Mesenchymal stem cell (in vitro differentiated cells and primary cell): ENCODE measurements around the gene HCK.

Experiments used
- DNase-seq: peaks from one replicate; pipeline ENCODE4 v3.0.0-alpha.2; 2013
- H2AFZ ChIP-seq: one replicate; pipeline ENCODE4 v1.6.1; 2013; ENCODE audit warnings: low read depth, mild to moderate bottlenecking, control low read depth, inconsistent platforms, low read length, moderate library complexity
- H2AK5ac ChIP-seq: 2 replicates; pipeline ENCODE4 v1.6.1; 2013; ENCODE audit warnings: low read length, moderate library complexity, mild to moderate bottlenecking, inconsistent platforms; ENCODE audit not compliant: severe bottlenecking
- H2BK120ac ChIP-seq: one replicate; pipeline ENCODE4 v1.6.1; 2013; ENCODE audit warnings: low read depth, mild to moderate bottlenecking, inconsistent platforms, low read length, moderate library complexity
- H2BK12ac ChIP-seq, 2 experiments: one replicate each; pipeline ENCODE4 v1.6.1; 2013; ENCODE audit warnings: inconsistent platforms in 2 of 2, low read length in 2 of 2, mild to moderate bottlenecking in 2 of 2, moderate library complexity in 2 of 2, control low read depth in 1 of 2
- H2BK15ac ChIP-seq: one replicate; pipeline ENCODE4 v1.6.1; 2013; ENCODE audit warnings: mild to moderate bottlenecking, low read depth, inconsistent platforms; ENCODE audit not compliant: poor library complexity, severe bottlenecking
- H2BK5ac ChIP-seq: 2 replicates; pipeline ENCODE4 v1.6.1; 2013; ENCODE audit warnings: low read depth, mild to moderate bottlenecking, low read length, control low read depth, inconsistent platforms; ENCODE audit not compliant: poor library complexity, severe bottlenecking
- H3K14ac ChIP-seq, 2 experiments: one replicate each; pipeline ENCODE4 v1.6.1; 2013; ENCODE audit warnings: inconsistent platforms in 2 of 2, low read length in 2 of 2, control low read depth in 1 of 2, mild to moderate bottlenecking in 1 of 2, moderate library complexity in 1 of 2
- H3K18ac ChIP-seq, 2 experiments: one replicate each; pipeline ENCODE4 v1.6.1; 2013; ENCODE audit warnings: inconsistent platforms in 2 of 2, low read length in 2 of 2, control low read depth in 1 of 2, low read depth in 1 of 2, mild to moderate bottlenecking in 1 of 2
- H3K23ac ChIP-seq, 2 experiments: one replicate each; pipeline ENCODE4 v1.6.1; 2013; ENCODE audit warnings: inconsistent platforms in 2 of 2, low read length in 2 of 2, mild to moderate bottlenecking in 2 of 2, moderate library complexity in 2 of 2, control low read depth in 1 of 2
- H3K27ac ChIP-seq: 2 replicates; pipeline ENCODE4 v1.5.1; 2013; ENCODE audit warnings: mild to moderate bottlenecking, moderate library complexity, low read length, control low read depth, inconsistent platforms; ENCODE audit not compliant: poor library complexity, severe bottlenecking
- H3K27me3 ChIP-seq, 2 experiments: 2 replicates each; pipeline versions ENCODE4 v1.6.1 to v1.7.0; 2013; ENCODE audit warnings: low read length in 2 of 2, mild to moderate bottlenecking in 2 of 2, moderate library complexity in 2 of 2, control low read depth in 1 of 2, inconsistent platforms in 1 of 2; ENCODE audit not compliant: control insufficient read depth in 1 of 2, insufficient read depth in 1 of 2
- H3K36me3 ChIP-seq, 2 experiments: 2 replicates each; pipeline versions ENCODE4 v1.6.1 to v1.7.0; 2013; ENCODE audit warnings: low read length in 2 of 2, control low read depth in 1 of 2, inconsistent platforms in 1 of 2, low read depth in 1 of 2, mild to moderate bottlenecking in 1 of 2; ENCODE audit not compliant: insufficient read depth in 2 of 2, control insufficient read depth in 1 of 2
- H3K4ac ChIP-seq, 2 experiments: one replicate each; pipeline ENCODE4 v1.6.1; 2013; ENCODE audit warnings: inconsistent platforms in 2 of 2, low read length in 2 of 2, mild to moderate bottlenecking in 2 of 2, moderate library complexity in 2 of 2, control low read depth in 1 of 2, low read depth in 1 of 2
- H3K4me1 ChIP-seq: 2 replicates; pipeline ENCODE4 v1.6.1; 2013; ENCODE audit warnings: low read depth, low read length, control low read depth; ENCODE audit not compliant: control insufficient read depth, insufficient read depth
- H3K4me2 ChIP-seq: 2 replicates; pipeline ENCODE4 v1.6.1; 2013; ENCODE audit warnings: low read length, mild to moderate bottlenecking, inconsistent platforms; ENCODE audit not compliant: poor library complexity, severe bottlenecking
- H3K4me3 ChIP-seq, 2 experiments: 2 replicates each; pipeline versions ENCODE4 v1.5.1 to v1.7.0; 2013; ENCODE audit warnings: low read length in 2 of 2, mild to moderate bottlenecking in 2 of 2, control low read depth in 1 of 2, low read depth in 1 of 2; ENCODE audit not compliant: insufficient read depth in 1 of 2
- H3K79me1 ChIP-seq: replicated peaks from 2 replicates; pipeline ENCODE4 v1.6.1; 2013; ENCODE audit warnings: mild to moderate bottlenecking, control low read depth, low read length, inconsistent platforms; ENCODE audit not compliant: poor library complexity, severe bottlenecking
- H3K9ac ChIP-seq: 2 replicates; pipeline ENCODE4 v1.7.0; 2013; ENCODE audit warnings: mild to moderate bottlenecking, low read length, moderate library complexity
- H3K9me3 ChIP-seq: 2 replicates; pipeline ENCODE4 v1.7.0; 2013; ENCODE audit warnings: mild to moderate bottlenecking, low read length; ENCODE audit not compliant: control insufficient read depth
- H4K8ac ChIP-seq: one replicate; pipeline ENCODE4 v1.6.1; 2013; ENCODE audit warnings: inconsistent platforms, mild to moderate bottlenecking, low read length, moderate library complexity
- H4K91ac ChIP-seq: one replicate; pipeline ENCODE4 v1.6.1; 2013; ENCODE audit warnings: mild to moderate bottlenecking, low read length, inconsistent platforms
- WGBS: methylation state at CpG from one replicate; pipeline ENCODE4 v1.1.7; 2013; ENCODE audit warnings: mixed read lengths; 5-methylcytosine and 5-hydroxymethylcytosine counted together

The HCK gene

GRCh38 chr20:32088759-32089158 is 36.7 kb downstream of the HCK start:
- Histone ChIP-seq H2BK5ac (no peak overlapping the region), H3K36me3 (no peaks in the 10 kb centered on the region), H2AFZ (no peak overlapping the region), H3K9me3 (no peaks in the 10 kb centered on the region), H2BK120ac (no peak overlapping the region), H3K9ac (no peak overlapping the region), H3K27me3 (peaks cover 53 to 63% of the 10 kb centered on the region in 2 experiments), H2BK15ac (no peak overlapping the region), H2AK5ac (no peak overlapping the region), H3K4ac (no peak overlapping the region), H4K91ac (no peak overlapping the region), H3K14ac (no peak overlapping the region), H3K79me1 (no peaks in the 10 kb centered on the region), H2BK12ac (no peak overlapping the region), H3K4me1 (no peaks in the 10 kb centered on the region), H3K27ac (no peak overlapping the region), H3K4me3 (no peak overlapping the region), H3K4me2 (no peak overlapping the region), H3K23ac (no peak overlapping the region), H4K8ac (no peak overlapping the region), H3K18ac (no peak overlapping the region)
- WGBS = 71% methylated on average over 3 of the region's 3 CpGs
- DNase-seq = no peak

DNA sequence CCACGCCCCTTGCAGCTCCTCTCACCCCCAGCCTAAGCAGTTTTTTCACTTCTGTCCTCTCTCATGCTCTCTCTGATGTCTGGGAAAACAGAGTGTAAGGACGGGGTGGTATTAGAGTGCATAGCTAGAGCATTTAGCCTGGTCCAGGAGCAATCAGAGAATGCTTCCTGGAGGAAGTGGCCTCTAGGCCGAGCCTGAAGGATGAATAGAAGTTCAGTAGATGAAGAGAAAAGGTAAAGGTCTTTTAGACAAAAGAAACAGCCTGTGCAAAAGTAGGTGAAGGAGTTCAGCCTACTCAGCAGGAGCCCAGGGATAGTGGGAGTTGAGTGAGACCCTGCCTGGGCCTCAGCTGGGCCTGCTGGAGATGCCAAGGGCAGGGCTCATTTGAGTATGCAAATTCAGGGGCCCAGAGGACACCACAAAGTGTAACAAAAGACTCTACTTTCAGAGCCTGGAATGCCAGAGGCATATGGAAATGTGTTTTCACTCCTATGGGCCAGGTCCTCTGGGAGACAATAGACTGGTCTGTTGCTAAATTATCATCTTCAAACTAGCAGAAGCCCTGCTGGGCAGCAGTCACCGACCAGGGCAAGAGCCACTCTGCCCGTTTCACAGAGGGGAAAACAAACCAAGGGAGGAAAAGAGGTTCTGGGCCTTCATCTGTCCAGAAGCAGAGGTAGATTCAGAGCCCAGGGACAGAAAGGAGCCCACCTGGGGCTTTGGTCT is 37.8 kb downstream of the HCK start:
- no peak overlapping the region for H3K4me3 ChIP-seq
- no peak overlapping the region for H2BK5ac ChIP-seq
- H3K79me1 ChIP-seq = no peaks in the 10 kb centered on the region
- H3K36me3 ChIP-seq = no peaks in the 10 kb centered on the region
- H3K18ac ChIP-seq = no peak overlapping the region
- WGBS = 37% methylated on average over 5 of the region's 5 CpGs
- no peak overlapping the region for H3K27ac ChIP-seq
- no peak for DNase-seq
- H3K23ac ChIP-seq = no peak overlapping the region
- no peaks in the 10 kb centered on the region for H3K9me3 ChIP-seq
- H2BK12ac ChIP-seq = no peak overlapping the region
- peaks cover 50 to 63% of the 10 kb centered on the region in 2 experiments for H3K27me3 ChIP-seq
- H3K4ac ChIP-seq = no peak overlapping the region
- no peak overlapping the region for H2BK120ac ChIP-seq
- H2AK5ac ChIP-seq = no peak overlapping the region
- H3K4me2 ChIP-seq = no peak overlapping the region
- no peak overlapping the region for H4K8ac ChIP-seq
- no peak overlapping the region for H3K9ac ChIP-seq
- H2BK15ac ChIP-seq = no peak overlapping the region
- no peak overlapping the region for H3K14ac ChIP-seq
- no peaks in the 10 kb centered on the region for H3K4me1 ChIP-seq
- no peak overlapping the region for H2AFZ ChIP-seq
- H4K91ac ChIP-seq = no peak overlapping the region

DNA sequence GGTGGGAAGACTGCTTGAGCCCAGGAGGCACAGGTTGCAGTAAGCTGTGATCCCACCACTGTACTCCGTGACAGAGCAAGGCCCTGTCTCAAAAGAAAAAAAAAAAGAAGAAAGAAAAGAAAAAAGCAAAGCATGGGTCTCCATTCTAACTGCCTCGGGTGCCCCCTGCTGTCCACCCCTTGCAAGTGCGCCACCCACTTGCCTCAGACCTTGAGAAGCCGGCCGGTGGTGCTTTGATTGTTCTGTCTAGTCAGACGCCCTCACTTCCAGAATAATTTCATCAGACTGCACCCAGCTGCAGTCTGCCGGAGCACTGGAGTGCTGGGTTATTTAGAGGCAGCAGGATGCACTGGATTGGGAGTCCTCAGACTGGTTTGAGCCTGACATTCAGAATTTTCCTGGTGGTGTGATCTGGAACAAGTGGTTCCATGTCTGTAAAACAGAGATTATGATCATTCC is 39.9 kb downstream of the HCK start:
- Histone ChIP-seq H3K9ac (no peak overlapping the region), H4K91ac (no peak overlapping the region)

GRCh38 chr20:32098786-32099185 is 46.7 kb downstream of the HCK start:
- Histone ChIP-seq H2AK5ac (no peak overlapping the region), H2BK120ac (no peak overlapping the region), H2BK5ac (no peak overlapping the region), H3K4me2 (no peak overlapping the region), H2BK12ac (no peak overlapping the region), H3K18ac (no peak overlapping the region), H3K4me3 (no peak overlapping the region), H4K8ac (no peak overlapping the region), H3K27me3 (peaks cover 54 to 66% of the 10 kb centered on the region in 2 experiments), H2BK15ac (no peak overlapping the region), H4K91ac (no peak overlapping the region), H3K14ac (no peak overlapping the region), H3K36me3 (no peaks in the 10 kb centered on the region), H2AFZ (no peak overlapping the region), H3K9me3 (no peaks in the 10 kb centered on the region), H3K4ac (no peak overlapping the region), H3K4me1 (no peaks in the 10 kb centered on the region), H3K79me1 (no peaks in the 10 kb centered on the region), H3K27ac (no peak overlapping the region), H3K23ac (no peak overlapping the region), H3K9ac (no peak overlapping the region)
- no peak for DNase-seq
- WGBS = 81% methylated on average over 6 of the region's 6 CpGs

More for the DNA sequence above, 39.9 kb downstream of the HCK start:
- H2BK15ac ChIP-seq = peak overlapping the region; percentile 56
- no peak overlapping the region for H2BK5ac ChIP-seq
- no peak overlapping the region for H4K8ac ChIP-seq
- H3K18ac ChIP-seq = no peak overlapping the region
- no peaks in the 10 kb centered on the region for H3K4me1 ChIP-seq
- H3K36me3 ChIP-seq = no peaks in the 10 kb centered on the region
- H3K79me1 ChIP-seq = no peaks in the 10 kb centered on the region
- no peaks in the 10 kb centered on the region for H3K9me3 ChIP-seq
- no peak overlapping the region for H2AFZ ChIP-seq
- no peak overlapping the region for H3K4me2 ChIP-seq
- H3K14ac ChIP-seq = no peak overlapping the region
- peaks cover 46 to 56% of the 10 kb centered on the region in 2 experiments for H3K27me3 ChIP-seq
- H3K23ac ChIP-seq = no peak overlapping the region
- no peak overlapping the region for H2BK12ac ChIP-seq
- H3K4ac ChIP-seq = no peak overlapping the region
- H3K4me3 ChIP-seq = no peak overlapping the region
- WGBS = 6% methylated on average over 7 of the region's 7 CpGs
- no peak overlapping the region for H2BK120ac ChIP-seq
- no peak overlapping the region for H3K27ac ChIP-seq
- DNase-seq = peak; percentile 83
- no peak overlapping the region for H2AK5ac ChIP-seq
